ENCODE measurements around the gene RXRA. TPM values are rescaled to one million over a fixed set of nuclear protein-coding genes. Genes with fewer than 3 reads are reported as not detected.
A peak's percentile ranks its signal among the peaks of the same experiment; 100 is the strongest.

The RXRA gene
- polyA plus RNA-seq, 1 donor from 2014 or later: 2.7 TPM

GRCh38 chr9:134443174-134444037 is 117.2 kb downstream of the RXRA start:
- Histone ChIP-seq H3K27me3 (ENCODE audit: insufficient read depth, low read depth, low read length) (no peaks in the 10 kb centered on the region), H2AFZ (ENCODE audit: low read depth, low read length) (no peak overlapping the region), H3K9me2 (ENCODE audit: insufficient read depth, low read length) (no peaks in the 10 kb centered on the region), H3K4me3 (ENCODE audit: low read length) (no peak overlapping the region), H3K9ac (ENCODE audit: low read length) (peak overlapping the region; percentile 3), H3K36me3 (ENCODE audit: insufficient read depth, low read length) (no peaks in the 10 kb centered on the region), H3F3A (ENCODE audit: insufficient read depth, low read length, poor library complexity, severe bottlenecking) (no peaks in the 10 kb centered on the region), H3K27ac (ENCODE audit: low read length) (no peak overlapping the region), H3K4me2 (ENCODE audit: low read length) (no peak overlapping the region), H3K79me2 (replicated peaks; ENCODE audit: insufficient read depth, low read length) (no peaks in the 10 kb centered on the region), H4K20me1 (ENCODE audit: insufficient read depth) (no peaks in the 10 kb centered on the region), H3K9me3 (ENCODE audit: low read length) (no peaks in the 10 kb centered on the region)
- peak; percentile 99 for TF ChIP-seq SMC3 (conservative IDR thresholded peaks at IDR 0.05; ENCODE audit: poor library complexity)
- TF ChIP-seq POLR2AphosphoS5 (IDR thresholded peaks at IDR 0.05): no peak
- peak; percentile 98 for TF ChIP-seq CTCF (IDR thresholded peaks at IDR 0.05; ENCODE audit: poor library complexity, severe bottlenecking)
- TF ChIP-seq MXI1 (conservative IDR thresholded peaks at IDR 0.05; ENCODE audit: poor library complexity, severe bottlenecking): peak; percentile 14
- peak; percentile 98 for TF ChIP-seq RAD21 (conservative IDR thresholded peaks at IDR 0.05)

- no peaks in the 10 kb centered on the region for H3K79me2 ChIP-seq (replicated peaks; ENCODE audit: insufficient read depth, low read length)
- peaks cover 3% of the 10 kb centered on the region for H3K9me3 ChIP-seq (ENCODE audit: low read length)
- no peaks in the 10 kb centered on the region for H3F3A ChIP-seq (ENCODE audit: insufficient read depth, low read length, poor library complexity, severe bottlenecking)
- H3K27ac ChIP-seq (ENCODE audit: low read length): no peak overlapping the region
- H2AFZ ChIP-seq (ENCODE audit: low read depth, low read length): no peak overlapping the region
- no peaks in the 10 kb centered on the region for H3K27me3 ChIP-seq (ENCODE audit: insufficient read depth, low read depth, low read length)
- TF ChIP-seq POLR2AphosphoS5 (IDR thresholded peaks at IDR 0.05): no peak
- no peak for TF ChIP-seq TAF1 (IDR thresholded peaks at IDR 0.05; ENCODE audit: low read depth)
- TF ChIP-seq EP300 (conservative IDR thresholded peaks at IDR 0.05; ENCODE audit: poor library complexity, severe bottlenecking): no peak
- TF ChIP-seq REST (IDR thresholded peaks at IDR 0.05; ENCODE audit: borderline replicate concordance): no peak
- TF ChIP-seq RAD21 (conservative IDR thresholded peaks at IDR 0.05): no peak
- TF ChIP-seq CTCF (IDR thresholded peaks at IDR 0.05; ENCODE audit: poor library complexity, severe bottlenecking): no peak
- no peak for TF ChIP-seq EZH2 (IDR thresholded peaks at IDR 0.05; ENCODE audit: borderline replicate concordance, insufficient read depth, low read length, poor library complexity, severe bottlenecking)
- TF ChIP-seq SMC3 (conservative IDR thresholded peaks at IDR 0.05; ENCODE audit: poor library complexity): no peak
- TF ChIP-seq MXI1 (conservative IDR thresholded peaks at IDR 0.05; ENCODE audit: poor library complexity, severe bottlenecking): no peak
- no peaks in the 10 kb centered on the region for H3K9me2 ChIP-seq (ENCODE audit: insufficient read depth, low read length)
- H3K36me3 ChIP-seq (ENCODE audit: insufficient read depth, low read length): no peaks in the 10 kb centered on the region
- no peak overlapping the region for H3K9ac ChIP-seq (ENCODE audit: low read length)
- H3K4me3 ChIP-seq (ENCODE audit: low read length): no peak overlapping the region
- H3K4me2 ChIP-seq (ENCODE audit: low read length): no peak overlapping the region
- H4K20me1 ChIP-seq (ENCODE audit: insufficient read depth): no peaks in the 10 kb centered on the region
Observed at GRCh38 chr9:134444038-134444315, 117.7 kb downstream of the RXRA start.
